PFSK-1 (cell line): ENCODE measurements around the gene FFAR3.

Experiments
- FOXP2 ChIP-seq: optimal IDR thresholded peaks from 2 replicates; pipeline ENCODE3; 2011; ENCODE audit warnings: borderline replicate concordance, control low read depth, inconsistent platforms; ENCODE audit not compliant: insufficient read depth; ENCODE audit errors: extremely low read length, extremely low read depth
- POLR2AphosphoS5 ChIP-seq: IDR thresholded peaks from 2 replicates; pipeline ENCODE4 v1.6.1; 2012; ENCODE audit warnings: low read depth, mild to moderate bottlenecking, control low read depth, low read length, moderate library complexity
- SIN3A ChIP-seq: IDR thresholded peaks from 2 replicates; pipeline ENCODE4 v1.6.1; 2012; ENCODE audit warnings: mild to moderate bottlenecking, low read length, moderate library complexity, borderline replicate concordance; ENCODE audit not compliant: insufficient read depth
- TAF1 ChIP-seq: IDR thresholded peaks from 2 replicates; pipeline ENCODE4 v1.6.1; 2012; ENCODE audit warnings: low read length, control low read depth, borderline replicate concordance; ENCODE audit not compliant: insufficient read depth
- TF ChIP-seq, protein P1 (sequence below), 2 experiments: IDR thresholded peaks; 2 replicates each; pipeline versions ENCODE4 v1.6.1 to v1.8.0; 2011 to 2012; ENCODE audit warnings: low read depth in 2 of 2, low read length in 2 of 2, control low read depth in 1 of 2, inconsistent platforms in 1 of 2, mild to moderate bottlenecking in 1 of 2, moderate library complexity in 1 of 2; ENCODE audit not compliant: insufficient read depth in 1 of 2

FFAR3 gene

DNA sequence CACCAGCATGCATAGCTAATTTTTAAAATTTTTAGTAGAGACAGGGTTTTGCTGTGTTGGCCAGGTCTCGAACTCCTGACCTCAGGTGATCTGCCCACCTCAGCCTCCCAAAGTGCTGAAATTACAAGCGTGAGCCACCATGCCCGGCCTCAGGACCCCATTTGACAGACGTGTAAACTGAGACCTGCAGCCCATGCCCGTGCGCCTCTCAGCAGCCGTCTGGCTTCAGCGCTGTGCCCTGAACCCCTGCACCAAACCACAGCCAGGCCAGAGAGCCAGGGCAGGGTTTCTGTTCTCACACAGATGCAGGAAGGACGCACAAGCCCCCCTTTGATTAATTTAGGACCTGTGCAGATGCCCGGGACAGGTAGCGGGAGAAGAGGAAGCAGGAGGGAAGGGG, 17.8 kb upstream of the FFAR3 start:
- TF ChIP-seq FOXP2 (no peak), TAF1 (no peak), SIN3A (no peak), POLR2AphosphoS5 (no peak)
- TF ChIP-seq, protein P1, sequence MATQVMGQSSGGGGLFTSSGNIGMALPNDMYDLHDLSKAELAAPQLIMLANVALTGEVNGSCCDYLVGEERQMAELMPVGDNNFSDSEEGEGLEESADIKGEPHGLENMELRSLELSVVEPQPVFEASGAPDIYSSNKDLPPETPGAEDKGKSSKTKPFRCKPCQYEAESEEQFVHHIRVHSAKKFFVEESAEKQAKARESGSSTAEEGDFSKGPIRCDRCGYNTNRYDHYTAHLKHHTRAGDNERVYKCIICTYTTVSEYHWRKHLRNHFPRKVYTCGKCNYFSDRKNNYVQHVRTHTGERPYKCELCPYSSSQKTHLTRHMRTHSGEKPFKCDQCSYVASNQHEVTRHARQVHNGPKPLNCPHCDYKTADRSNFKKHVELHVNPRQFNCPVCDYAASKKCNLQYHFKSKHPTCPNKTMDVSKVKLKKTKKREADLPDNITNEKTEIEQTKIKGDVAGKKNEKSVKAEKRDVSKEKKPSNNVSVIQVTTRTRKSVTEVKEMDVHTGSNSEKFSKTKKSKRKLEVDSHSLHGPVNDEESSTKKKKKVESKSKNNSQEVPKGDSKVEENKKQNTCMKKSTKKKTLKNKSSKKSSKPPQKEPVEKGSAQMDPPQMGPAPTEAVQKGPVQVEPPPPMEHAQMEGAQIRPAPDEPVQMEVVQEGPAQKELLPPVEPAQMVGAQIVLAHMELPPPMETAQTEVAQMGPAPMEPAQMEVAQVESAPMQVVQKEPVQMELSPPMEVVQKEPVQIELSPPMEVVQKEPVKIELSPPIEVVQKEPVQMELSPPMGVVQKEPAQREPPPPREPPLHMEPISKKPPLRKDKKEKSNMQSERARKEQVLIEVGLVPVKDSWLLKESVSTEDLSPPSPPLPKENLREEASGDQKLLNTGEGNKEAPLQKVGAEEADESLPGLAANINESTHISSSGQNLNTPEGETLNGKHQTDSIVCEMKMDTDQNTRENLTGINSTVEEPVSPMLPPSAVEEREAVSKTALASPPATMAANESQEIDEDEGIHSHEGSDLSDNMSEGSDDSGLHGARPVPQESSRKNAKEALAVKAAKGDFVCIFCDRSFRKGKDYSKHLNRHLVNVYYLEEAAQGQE (IDR thresholded peaks at IDR 0.05; ENCODE audit: insufficient read depth in 1 of 2, low read depth in 2 of 2, low read length in 2 of 2), result no peak

DNA sequence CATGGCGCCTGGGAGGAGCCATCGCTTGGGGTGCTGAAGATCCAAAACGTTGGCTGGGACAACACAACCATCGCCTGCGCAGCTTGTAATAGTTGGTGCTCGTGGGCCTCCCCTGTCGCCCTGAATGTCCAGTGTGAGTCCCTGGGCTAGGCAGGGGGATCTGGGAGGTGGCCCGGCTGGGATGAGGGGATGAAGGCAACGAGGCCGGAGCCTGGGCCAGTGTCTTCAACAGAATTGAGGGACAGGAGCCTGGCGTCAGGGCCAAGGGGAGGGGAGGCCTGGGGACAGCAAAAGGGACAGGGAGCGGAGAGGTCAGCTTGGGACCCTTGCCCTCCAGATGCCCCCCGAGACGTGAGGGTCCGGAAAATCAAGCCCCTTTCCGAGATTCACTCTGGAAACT, 17.3 kb upstream of the FFAR3 start:
- TF ChIP-seq, protein P1 (IDR thresholded peaks at IDR 0.05; ENCODE audit: insufficient read depth in 1 of 2, low read depth in 2 of 2, low read length in 2 of 2), result no peak
- TF ChIP-seq TAF1, result no peak
- TF ChIP-seq POLR2AphosphoS5, result no peak
- TF ChIP-seq SIN3A, result no peak
- no peak for TF ChIP-seq FOXP2

DNA sequence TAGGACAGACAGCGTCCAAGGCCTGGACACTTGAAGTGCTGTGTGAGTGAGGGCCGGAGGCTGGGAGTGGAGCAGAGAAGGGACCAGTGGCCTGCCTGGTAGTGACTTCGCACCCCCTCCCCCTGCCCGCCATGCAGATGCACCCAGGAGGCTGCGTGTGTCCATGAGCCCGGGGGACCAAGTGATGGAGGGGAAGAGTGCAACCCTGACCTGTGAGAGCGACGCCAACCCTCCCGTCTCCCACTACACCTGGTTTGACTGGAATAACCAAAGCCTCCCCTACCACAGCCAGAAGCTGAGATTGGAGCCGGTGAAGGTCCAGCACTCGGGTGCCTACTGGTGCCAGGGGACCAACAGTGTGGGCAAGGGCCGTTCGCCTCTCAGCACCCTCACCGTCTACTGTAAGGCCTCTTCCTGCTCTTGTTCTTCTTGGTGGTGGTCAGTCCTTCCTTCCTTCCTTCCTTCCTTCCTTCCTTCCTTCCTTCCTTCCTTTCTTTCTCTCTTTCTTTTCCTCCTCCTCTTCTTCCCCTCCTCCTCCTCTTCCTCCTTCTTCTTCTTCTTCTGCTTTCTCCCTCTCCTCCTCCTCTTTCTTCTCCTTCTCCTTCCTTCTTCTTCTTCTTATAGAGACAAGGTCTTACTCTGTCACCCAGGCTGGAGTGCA, 16.6 kb upstream of the FFAR3 start:
- TF ChIP-seq FOXP2 (no peak), POLR2AphosphoS5 (no peak), TAF1 (no peak), SIN3A (no peak)
- TF ChIP-seq, protein P1 (IDR thresholded peaks at IDR 0.05; ENCODE audit: insufficient read depth in 1 of 2, low read depth in 2 of 2, low read length in 2 of 2), result no peak

DNA sequence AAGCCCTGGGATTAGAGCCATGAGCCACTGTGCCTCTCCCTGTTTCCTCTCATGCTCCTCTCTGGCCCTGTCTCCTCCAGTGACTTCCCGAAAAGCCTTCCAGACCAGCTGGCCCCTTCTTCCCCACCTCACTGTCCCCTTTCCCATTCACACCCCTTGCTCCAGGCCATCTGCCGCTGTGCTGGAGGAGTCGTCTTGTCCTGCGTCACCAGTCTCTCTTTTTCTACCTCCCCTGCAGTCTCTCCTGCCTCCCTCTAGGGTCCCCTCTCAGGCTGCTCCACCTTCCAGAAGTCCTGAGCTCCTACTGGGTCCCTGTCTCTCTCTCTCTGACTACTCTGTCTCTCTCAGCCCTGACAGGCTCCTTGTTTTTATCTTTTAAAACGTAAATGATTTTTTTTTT, 15.8 kb upstream of the FFAR3 start:
- no peak for TF ChIP-seq POLR2AphosphoS5

DNA sequence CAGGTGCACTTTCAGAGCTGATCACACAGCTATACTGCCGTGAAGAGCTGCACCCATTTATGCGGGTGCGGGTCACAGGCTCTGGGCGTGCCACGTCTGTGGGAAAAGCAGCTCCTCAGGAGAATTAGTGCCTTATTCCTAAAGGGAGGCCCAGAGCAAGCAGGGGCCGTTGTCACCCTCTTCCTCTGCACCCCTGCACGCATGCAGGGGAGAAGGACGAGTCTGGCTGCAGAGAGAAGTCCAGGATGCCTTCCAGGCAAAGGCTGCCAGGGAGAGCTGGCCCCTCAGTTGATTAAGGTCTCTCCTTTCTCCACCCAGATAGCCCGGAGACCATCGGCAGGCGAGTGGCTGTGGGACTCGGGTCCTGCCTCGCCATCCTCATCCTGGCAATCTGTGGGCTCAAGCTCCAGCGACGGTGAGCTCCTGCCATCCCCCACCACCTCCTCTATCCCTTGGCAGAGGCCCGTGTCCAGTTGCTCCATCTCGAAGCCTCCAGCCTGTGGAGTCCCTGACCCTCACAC, 13.7 kb upstream of the FFAR3 start:
- TF ChIP-seq, protein P1 (IDR thresholded peaks at IDR 0.05; ENCODE audit: insufficient read depth in 1 of 2, low read depth in 2 of 2, low read length in 2 of 2), result no peak
- TF ChIP-seq SIN3A (no peak), FOXP2 (no peak), POLR2AphosphoS5 (no peak), TAF1 (no peak)
